ENCODE data around the gene DHX8. TPM values are rescaled to one million over a fixed set of nuclear protein-coding genes. Genes with fewer than 3 reads are reported as not detected.

The DHX8 gene
- total and polyA plus RNA-seq, 4 donors, result 10.9 to 21.3 (median 19.4) TPM

- WGBS, result 94% methylated on average over 6 of the region's 6 CpGs
- Histone ChIP-seq H3K27ac (ENCODE audit: low read depth in 1 of 2, low read length in 2 of 2) (no peak overlapping the region), H3K36me3 (ENCODE audit: control insufficient read depth in 4 of 4, insufficient read depth in 3 of 4, low read depth in 1 of 4, low read length in 3 of 4) (no peaks in the 10 kb centered on the region), H3K4me3 (ENCODE audit: low read depth in 1 of 3, low read length in 3 of 3) (no peak overlapping the region), H3K9ac (ENCODE audit: low read depth in 1 of 2, low read length in 2 of 2) (no peak overlapping the region), H3K4me1 (ENCODE audit: control insufficient read depth in 4 of 4, insufficient read depth in 4 of 4, low read length in 3 of 4) (no peaks in the 10 kb centered on the region), H3K9me3 (ENCODE audit: control insufficient read depth in 4 of 4, low read length in 3 of 4) (no peaks in the 10 kb centered on the region), H3K27me3 (ENCODE audit: control insufficient read depth in 4 of 4, insufficient read depth in 4 of 4, low read length in 3 of 4) (no peaks in the 10 kb centered on the region)
- no peak for DNase-seq (ENCODE audit: low spot score)
- no peak for TF ChIP-seq MAX (IDR thresholded peaks at IDR 0.05)
Measured at GRCh38 chr17:43536236-43536992, 52.6 kb downstream of the DHX8 start.

- H3K36me3 ChIP-seq (ENCODE audit: control insufficient read depth in 4 of 4, insufficient read depth in 3 of 4, low read depth in 1 of 4, low read length in 3 of 4), result no peaks in the 10 kb centered on the region
- no peak overlapping the region for H3K27ac ChIP-seq (ENCODE audit: low read depth in 1 of 2, low read length in 2 of 2)
- no peak overlapping the region for H3K9ac ChIP-seq (ENCODE audit: low read depth in 1 of 2, low read length in 2 of 2)
- no peaks in the 10 kb centered on the region for H3K9me3 ChIP-seq (ENCODE audit: control insufficient read depth in 4 of 4, low read length in 3 of 4)
- TF ChIP-seq RAD21 (IDR thresholded peaks at IDR 0.05) (no peak), NR2F2 (IDR thresholded peaks at IDR 0.05) (no peak), RXRA (IDR thresholded peaks at IDR 0.05) (no peak), ATF3 (IDR thresholded peaks at IDR 0.05) (no peak), HNF4G (IDR thresholded peaks at IDR 0.05) (no peak), GABPA (IDR thresholded peaks at IDR 0.05 in 1 of 2, conservative IDR thresholded peaks at IDR 0.05 in 1 of 2) (no peak), FOXA2 (IDR thresholded peaks at IDR 0.05) (no peak), FOXA1 (IDR thresholded peaks at IDR 0.05) (no peak), SP1 (IDR thresholded peaks at IDR 0.05) (no peak), TAF1 (conservative IDR thresholded peaks at IDR 0.05) (no peak), REST (IDR thresholded peaks at IDR 0.05) (no peak), CTCF (IDR thresholded peaks at IDR 0.05; ENCODE audit: low read depth, low read length, missing input control) (no peak), HNF4A (conservative IDR thresholded peaks at IDR 0.05) (no peak), EGR1 (IDR thresholded peaks at IDR 0.05; ENCODE audit: low read depth in 2 of 2) (no peak), ZBTB33 (IDR thresholded peaks at IDR 0.05) (no peak), YY1 (IDR thresholded peaks at IDR 0.05) (no peak), MAX (IDR thresholded peaks at IDR 0.05) (no peak)
- H3K4me3 ChIP-seq (ENCODE audit: low read depth in 1 of 3, low read length in 3 of 3), result no peak overlapping the region
- 82% methylated on average over 11 of the region's 11 CpGs for WGBS
- H3K4me1 ChIP-seq (ENCODE audit: control insufficient read depth in 4 of 4, insufficient read depth in 4 of 4, low read length in 3 of 4), result peaks cover 8 to 18% (median 12%) of the 10 kb centered on the region in 4 donors
- no peak for DNase-seq (ENCODE audit: low spot score)
- H3K27me3 ChIP-seq (ENCODE audit: control insufficient read depth in 4 of 4, insufficient read depth in 4 of 4, low read length in 3 of 4), result no peaks in the 10 kb centered on the region
Measured at GRCh38 chr17:43540821-43541674, 57.3 kb downstream of the DHX8 start.
